ENCODE measurements around the gene CA9.

The CA9 gene

DNA sequence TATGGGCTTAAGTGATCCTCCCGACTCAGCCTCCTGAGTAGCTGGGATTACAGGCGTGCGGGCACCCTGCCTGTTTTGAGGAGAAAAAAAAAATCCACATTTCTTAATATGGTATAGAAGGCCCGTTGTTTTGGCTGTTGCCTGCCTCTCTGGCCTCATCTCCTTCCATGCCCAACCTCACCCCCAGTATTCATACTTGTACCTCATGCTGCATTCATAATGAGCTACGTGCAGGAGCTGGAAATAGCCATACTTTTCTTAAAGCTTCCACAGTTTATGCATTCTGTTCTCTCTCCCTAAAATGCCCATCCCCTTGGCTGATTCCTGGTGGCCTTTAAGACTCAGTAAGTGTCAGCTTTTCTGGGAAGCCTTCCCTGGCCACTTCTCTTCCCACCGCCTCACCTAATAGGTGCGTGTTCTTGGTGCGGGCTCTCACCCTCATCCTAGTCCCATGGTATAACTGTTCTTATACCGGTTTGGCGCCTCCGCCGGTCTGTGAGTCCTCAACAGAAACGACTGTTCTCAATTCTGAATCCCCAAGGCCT lies 18.1 kb downstream of the CA9 start:
- no peak for DNase-seq

DNA sequence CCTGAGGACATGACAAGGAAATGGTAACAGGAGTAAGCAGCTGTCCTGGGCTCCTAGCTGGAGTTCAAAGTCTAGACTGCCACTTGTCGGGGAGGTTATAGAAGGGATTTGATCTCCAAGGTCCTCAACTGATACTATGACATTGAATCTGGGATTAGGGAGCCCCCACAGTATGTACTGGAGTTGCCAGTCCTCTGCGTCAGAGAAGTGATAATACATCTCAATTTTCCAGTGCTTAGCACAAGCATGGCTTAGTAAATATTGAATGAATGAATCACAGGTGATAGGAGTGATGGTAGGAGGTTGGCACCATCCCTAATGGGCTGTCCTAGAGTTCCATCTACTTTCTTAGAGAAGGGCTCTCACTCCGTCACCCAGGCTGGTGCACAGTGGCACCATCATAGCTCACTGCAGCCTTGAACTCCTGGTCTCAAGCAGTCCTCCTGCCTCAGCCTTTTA lies 22.2 kb downstream of the CA9 start:
- DNase-seq: no peak

DNA sequence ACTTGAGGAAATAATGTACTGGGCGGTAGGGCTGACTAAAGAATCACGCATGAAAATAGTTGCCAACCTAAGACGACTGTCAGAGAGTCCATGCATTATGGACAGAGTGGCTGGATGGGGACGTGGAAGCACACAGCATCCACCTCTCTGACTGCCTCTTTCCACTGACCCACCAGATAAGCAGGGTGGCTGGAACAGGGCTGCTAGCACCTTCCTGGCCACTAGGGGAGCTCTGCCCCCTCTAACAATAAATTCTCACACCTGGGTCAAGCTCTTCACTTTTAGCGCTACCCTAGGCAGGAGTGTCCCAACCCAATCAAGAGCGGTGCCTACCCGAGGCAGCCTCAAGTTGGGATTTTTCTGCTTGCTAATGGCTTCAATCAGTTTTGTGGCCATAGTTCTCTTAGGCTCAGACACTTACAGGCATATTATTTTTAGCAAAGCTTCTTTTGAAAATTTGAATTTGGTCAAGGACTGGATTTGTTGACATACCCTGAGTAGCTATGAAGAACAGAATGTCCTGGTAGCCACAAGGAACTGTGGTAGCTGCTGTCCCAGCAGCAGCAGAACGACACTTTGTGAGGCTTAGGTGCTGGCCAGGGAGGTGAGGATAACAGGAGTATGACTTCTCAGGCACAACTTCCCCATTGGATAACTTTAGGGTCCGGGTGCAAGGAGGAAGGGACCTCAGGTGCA lies 22.9 kb downstream of the CA9 start:
- peak; percentile 13 for DNase-seq

DNA sequence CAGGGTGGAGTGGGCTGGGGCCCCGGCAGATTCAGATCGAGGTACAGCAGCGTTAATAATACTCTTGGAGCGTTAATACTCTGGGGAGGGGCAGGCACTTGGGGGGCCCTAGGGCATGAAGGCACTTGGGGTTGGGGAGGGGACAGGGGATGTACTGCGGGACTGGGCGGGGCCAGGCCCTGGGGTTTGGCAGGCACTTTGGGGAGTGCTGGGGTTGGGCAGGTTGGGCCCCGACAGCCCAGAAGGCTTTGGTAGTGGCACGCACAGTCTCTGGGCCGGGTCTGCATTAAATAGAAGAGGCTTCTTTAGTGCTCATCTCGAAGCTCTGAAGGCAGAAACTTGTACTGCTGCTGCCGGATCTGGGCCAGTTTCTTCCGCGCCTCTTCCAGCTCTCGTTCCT lies 23.8 kb downstream of the CA9 start:
- no peak for DNase-seq

DNA sequence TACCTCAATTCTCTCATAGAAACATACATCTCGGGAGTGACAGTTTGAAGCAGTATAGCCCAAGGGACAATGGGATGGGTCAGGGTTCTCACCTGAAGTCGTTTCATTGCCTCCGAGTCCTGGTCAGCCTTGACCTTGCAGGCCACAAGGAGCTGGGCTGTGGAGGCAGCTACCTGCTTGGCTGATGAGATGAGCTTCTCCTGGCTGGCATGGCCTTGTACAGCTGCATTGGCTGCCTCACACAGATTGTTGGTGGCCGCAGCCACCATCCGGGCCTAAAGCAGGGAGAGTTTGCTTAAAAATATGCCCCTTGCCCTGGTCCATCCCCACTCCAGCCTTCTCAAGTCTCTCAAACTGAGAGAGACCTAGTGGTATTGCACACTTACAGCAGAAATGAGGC lies 24.5 kb downstream of the CA9 start:
- no peak for DNase-seq

DNA sequence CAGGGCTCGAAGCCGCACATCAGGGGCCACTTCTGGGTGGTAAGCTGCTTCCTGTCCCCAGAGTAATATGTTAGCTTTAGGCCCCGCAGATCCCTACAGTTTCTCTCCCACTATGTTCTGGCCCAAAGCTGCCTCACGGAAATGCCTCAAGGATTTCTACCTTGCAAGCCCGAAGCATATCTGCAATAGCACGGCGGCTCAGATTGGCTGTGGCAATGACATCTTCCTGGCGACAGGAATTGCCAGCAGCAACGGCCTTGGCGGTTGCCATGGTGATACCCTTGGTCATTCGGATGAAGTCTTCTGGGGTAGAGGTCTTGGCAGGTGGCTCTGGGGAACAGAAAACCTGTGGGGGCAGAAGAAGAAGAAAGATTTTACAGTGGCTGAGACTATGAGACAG lies 26.3 kb downstream of the CA9 start:
- no peak for DNase-seq

DNA sequence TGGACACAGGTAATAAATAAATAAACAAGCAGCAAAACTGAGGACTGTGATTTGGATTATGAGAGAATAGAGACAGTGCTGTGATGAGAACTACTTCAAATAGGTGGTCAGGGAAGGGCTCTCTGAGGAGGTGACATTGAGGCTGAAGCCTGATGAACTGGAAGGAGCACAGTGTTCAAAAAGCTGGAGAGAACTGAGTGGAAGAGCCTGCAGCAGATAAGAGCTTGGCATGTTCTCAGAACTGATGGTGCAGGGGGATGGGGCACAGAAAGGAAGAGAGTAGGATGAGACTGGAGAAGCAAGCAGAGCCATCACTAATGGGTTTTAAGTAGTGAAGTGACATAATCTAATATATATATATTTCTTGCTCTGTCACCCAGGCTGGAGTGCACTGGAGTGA lies 27.2 kb downstream of the CA9 start:
- no peak for DNase-seq

DNA sequence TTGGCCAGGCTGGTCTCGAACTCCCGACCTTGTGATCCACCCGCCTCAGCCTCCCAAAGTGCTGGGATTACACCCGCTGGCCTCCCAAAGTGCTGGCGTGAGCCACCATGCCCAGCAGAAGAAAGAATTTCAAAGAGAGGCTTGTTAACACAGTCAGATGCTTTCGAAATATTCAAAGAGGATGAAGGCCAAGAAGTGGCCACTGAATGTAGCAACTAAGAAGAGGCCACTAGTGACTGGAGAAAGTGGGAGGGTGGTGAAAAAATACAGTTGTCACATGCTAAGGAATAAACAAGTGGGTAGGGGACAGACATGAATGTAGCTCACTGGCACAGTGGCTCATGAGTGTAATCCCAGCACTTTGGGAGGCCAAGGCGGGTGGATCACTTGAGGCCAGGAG lies 29.0 kb downstream of the CA9 start:
- no peak for DNase-seq

DNA sequence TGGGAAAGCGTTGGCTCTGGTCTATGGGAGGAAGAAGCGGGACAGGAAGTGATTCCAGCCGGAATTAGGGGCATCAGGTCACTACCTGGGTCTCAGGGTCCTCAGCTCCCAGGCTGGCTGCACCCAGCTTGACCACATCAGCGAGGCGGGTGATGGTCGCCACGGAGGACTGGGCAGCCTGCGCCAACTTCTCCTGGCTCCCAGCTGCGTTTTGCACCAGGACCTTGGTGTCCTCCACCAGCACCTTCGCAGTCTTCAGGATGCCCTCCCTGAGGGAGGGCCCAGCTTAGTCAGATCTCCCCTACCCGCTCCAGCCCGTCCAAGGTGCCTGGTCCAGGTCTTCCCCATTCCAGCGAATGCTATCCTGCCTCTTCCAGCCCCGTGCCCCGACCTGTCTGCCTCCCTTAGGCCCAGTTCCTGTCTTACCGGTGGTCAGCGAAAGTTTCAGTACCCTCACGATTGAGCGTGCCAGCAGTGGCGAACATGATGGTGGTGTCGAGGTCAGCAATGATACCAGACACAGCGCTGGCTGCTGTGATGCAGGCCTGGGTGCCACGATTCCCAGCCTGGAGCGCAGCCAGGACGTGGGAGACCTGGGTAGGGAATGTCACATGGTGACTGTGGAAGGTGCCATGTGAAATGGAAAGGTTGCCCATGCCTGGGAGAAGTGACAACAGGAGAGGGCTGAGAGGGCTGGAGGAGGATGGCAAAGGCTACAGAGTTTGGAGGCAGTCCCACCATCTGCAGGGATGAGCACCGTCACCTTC lies 30.4 kb downstream of the CA9 start:
- no peak for DNase-seq

DNA sequence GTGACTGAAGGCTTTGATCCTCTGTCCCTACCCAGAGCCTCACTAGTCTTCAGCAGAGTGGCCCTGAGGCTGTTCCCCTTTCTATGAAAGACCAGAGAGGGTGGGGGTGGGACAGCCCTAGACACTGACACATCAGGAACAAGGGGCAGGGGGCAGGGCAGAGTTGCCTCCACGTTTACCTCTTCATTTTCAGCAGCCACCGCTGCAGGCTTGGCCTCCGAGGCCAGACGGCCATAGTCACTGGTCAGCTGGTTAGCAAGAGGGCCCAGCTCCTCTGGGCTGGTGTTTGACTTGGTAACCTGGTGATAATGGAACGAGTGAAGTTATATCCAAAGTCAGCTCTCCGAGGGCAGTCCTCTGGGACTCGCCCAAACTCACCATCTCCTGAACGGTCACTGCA lies 31.6 kb downstream of the CA9 start:
- no peak for DNase-seq

DNA sequence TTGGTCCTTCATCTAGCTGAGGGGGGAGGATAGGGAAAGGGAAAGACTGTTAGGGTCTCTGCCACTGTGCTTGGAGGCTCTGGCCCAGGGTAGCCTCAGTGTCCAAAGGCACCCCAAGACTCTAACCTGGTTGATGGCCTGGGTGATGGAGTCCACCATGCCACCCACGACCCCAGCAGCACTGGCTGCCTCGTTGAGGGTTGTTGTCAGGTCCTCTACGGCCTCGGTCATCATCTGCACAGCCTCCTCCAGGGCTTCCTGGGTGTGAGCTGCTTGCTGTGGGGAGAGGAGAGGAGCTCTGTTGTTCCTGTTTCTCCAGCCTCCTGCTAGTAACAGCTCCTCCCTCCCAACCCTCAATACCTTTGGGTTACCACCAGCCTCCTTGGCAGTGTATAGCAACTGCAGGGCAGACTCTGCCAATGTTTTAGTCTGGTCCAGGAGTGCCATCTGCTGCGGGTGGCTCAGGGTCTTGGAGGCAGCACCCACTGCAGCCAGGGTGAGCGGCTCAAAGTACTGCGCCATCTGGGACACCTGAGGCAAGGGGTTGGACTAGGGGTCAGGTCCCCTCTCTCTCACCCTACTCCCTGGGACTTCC lies 32.2 kb downstream of the CA9 start:
- DNase-seq: no peak

DNA sequence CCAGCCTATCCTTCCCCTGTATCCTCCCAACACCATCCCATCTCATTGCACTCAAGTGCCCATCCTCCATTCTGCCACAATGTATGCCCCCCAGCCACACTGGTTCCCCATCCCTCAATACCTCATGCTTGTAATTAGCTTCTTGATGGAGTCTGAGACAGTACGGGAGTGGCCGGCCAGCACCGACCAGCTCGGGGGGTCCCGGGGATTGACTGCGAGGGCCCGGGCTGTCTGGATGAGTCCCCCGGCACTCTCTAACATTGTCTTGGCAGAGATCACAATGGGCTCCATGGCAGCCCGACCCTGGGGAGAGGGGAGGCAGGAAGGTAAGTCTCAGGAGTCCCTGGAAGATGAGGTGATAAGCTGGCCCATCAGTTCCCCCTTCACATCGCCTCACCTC lies 33.2 kb downstream of the CA9 start:
- no peak for DNase-seq

DNA sequence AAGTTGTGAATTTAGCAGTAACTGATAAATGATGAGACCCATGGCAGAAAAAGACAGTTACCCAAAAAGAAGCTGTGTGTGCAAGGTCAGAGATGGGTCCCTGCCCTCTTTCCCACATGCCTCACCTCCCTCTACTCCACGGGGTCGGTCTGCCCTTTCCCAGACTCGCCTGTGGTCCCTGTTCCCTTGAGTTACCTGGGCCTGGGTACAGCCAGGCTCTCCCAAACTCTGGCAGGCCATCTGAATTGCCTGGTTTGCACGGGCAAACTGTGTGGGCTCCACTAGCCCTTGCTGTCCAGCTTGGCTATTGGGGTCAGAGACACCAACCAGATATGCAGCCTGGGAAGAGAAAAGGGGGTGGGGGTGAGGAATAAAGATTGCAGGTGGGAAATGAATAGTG lies 34.4 kb downstream of the CA9 start:
- DNase-seq: no peak

DNA sequence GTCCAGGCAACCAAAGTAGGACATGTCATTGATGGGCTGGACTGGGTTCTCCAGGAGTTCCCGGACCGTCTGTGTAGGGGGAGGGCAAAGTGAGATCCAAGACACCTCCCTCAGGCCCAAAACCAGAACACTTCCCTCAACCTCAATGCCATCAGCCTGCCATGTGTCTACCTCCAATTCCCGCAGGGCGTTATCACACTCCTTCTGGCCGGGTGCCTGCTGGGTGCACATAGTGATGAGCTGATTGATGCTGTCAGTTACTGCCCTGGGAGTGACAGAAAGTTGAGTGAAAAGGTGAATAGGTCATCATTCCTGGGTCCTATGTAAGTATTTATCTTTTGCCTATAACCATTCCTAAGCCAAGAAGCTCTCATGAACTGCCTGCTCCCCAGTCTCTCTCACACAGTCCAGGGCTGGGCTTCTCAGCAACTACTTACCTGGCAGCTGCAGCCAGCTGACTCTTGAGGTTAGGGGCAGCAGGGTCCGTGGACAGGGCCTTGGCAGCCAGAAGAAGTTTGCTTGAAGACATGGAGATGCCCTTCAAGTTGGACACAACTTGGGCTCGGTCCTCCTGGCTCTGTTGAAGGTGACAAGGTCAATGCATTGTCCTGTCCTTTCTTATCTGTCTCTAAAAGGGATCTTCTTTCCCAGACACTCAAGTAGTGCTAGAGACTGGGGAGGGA lies 37.2 kb downstream of the CA9 start:
- no peak for DNase-seq

DNA sequence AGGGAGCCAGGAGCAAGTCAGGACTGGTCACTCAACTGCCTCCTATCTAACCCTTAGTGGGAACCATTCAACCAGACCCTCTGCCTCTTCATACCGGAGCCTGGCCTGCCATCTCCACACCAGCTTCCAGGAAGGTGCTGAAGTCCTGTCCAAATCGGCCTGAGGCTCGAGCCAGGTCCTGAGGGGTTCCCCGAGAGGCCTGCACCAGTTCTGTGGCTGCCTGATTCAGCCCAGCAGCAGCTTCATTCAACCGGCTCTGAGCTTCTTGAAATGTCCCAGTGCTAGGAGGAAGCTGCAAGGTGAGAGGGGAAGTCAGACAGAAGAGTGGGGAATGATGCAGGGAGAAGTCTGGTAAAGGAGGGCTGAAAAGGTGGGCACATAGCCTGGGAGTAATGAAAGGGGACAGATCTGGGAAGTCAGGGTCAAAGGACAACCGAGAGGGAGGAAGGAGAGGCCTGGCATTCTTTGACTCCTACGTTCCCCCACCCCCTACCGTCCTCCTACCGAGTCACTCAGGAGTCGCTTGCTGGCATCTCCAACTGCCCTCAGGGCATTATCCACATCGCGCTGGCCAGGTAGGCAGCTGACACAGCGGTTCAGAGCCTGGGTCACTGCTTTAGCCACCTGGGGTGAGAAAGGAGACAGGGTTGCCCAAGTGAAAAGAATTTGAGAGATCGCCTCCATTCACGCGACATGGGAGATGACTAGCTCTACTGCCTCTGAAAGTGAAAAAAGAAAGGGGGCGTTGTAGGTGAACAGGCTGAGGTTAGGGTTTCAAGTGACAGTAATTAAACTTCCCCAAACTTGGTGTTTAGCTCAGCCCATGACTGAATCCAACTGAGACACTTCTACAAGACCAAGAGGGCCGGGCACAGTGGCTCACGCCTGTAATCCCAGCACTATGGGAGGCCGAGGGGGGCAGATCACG lies 38.0 kb downstream of the CA9 start:
- DNase-seq: no peak

DNA sequence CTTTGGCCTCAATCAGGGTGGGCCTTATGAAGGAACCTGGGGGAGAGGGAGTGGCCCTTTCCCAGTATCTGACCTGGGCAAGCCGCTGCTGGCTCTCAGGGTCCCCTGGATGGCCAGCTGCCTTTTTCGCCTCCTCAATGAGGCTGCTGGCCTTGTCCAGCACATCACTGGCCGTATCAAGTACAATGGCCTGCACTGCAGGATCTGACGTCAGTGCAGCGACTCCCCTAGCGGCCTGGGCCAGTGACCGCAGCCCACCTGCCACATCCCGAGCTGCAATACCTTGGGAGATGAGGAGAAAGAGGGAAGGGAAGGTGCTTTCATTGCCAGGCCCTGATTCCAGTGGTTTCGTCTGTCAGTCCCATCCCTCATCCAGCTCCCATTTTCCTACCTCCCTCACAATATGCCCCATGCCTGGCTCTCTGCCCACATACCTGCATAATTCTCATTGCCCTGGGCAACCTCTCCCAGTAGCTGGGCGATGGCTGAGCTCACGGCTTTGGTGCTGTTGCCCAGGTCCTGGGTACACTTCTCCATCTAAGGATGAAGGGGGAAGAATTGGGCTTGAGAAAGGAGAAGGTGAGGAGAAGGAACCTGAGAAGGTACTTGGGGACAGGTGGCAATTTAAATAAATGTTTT lies 39.2 kb downstream of the CA9 start:
- DNase-seq: no peak

DNA sequence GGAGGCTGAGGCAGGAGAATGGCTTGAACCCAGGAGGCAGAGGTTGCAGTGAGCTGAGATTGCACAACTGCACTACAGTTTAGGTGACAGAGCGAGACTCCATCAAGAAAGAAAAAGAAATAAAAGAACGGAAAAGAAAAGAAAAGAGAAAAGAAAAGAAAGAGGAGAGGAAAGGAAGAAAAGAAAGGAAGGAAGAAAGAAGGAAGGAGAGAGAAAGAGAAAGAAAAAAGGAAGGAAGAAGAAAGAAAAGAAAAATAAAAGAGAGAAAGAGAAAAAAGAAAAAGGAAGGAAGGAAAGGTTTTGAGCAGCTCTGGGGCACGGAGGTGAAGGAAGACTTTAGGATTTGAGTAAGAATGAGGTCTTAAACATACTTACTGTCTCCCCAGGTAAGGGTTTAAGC lies 39.9 kb downstream of the CA9 start:
- no peak for DNase-seq

DNA sequence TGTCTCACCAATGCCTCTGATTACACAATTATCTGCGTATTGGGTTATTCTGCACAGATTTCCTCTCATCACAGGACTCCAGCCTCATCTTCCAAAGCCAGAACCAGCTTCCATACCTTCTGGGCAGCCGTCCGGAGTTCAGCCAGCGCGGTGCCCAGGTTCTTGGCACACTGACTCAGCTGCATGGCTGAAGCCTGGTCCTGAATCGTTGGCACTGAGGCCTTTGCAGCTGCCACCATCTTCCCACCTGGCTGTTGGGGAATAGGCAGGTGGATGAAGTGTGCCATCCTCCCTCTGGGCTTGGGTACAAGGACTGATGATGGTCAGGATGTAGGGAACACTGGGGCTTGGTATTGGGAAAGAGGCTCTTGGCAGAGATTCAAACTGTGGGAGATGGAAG lies 40.4 kb downstream of the CA9 start:
- DNase-seq: no peak

DNA sequence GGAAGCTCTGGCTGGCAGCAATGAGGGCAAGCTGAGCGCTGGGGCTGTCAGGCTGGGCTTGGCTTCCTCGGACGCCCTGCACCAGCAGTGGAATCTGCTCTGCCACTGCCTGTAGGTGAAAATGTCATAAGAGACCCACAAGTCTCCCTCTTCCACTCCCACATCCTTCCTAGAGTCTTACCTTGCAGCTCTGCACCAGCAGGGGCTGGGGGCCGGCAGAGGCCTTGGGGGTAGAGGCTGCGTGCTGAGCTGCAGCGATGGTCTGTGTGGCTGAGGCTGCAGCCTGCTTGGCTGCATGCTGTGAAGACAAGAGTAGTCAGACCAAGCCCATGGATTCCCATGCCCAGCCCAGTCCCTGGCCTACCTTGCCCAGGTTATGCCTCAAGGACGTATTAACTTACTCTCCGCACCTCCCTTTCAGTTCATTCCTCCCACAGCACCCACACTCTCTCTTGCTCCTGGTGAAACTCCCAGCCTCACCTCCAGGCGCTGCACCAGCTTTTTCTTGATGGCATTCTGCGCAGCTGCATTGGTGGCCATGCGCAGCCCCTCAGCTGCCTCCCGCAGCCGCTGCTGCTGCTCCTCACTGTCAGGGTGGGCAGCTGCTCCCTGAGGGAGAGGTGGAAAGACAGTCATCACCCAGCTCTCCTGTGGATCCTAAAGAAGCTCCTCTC lies 41.0 kb downstream of the CA9 start:
- DNase-seq: no peak

DNA sequence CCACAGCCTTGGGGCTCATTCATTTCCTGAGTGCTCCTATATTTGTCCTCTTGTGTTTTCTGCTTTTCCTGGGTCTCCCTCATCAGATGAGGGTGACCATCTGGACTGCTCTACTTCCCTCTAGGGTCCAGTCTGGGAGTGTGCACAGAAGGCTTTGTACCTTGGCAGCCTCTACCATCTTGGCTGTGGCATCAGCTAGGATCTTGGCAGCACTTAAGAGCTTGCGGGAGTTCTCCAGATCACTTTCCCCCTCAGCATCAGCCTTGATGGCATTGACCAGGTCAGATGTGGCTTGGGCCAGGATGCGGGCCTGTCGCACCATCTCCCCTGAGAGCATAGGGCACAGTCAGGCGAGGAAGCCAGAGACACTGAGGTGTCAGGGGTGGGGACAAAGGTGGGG lies 42.5 kb downstream of the CA9 start:
- no peak for DNase-seq

Measured in GDM1 (cell line).